Uterus (tissue), 4 donors: ENCODE measurements around the gene CREBL2. TPM values are rescaled to one million over a fixed set of nuclear protein-coding genes. Genes with fewer than 3 reads are reported as not detected.

Experiments
- DNase-seq, 2 donors: peaks; one replicate each; pipeline ENCODE4 v3.0.0-alpha.2; 2019 to 2020
- H3K27ac ChIP-seq, 2 donors: fragments of 200-600 bp; sonication (generic); 1 replicate in 1 of 2; 2 replicates in 1 of 2; pipeline ENCODE4 v1.5.1; 2016 to 2018
- H3K27me3 ChIP-seq, 2 donors: fragments of 200-600 bp; sonication (generic); one replicate each; pipeline ENCODE4 v1.5.1; 2018 to 2019; ENCODE audit warnings: control low read depth in 1 of 2
- H3K36me3 ChIP-seq, 2 donors: fragments of 200-600 bp; sonication (generic); one replicate each; pipeline ENCODE4 v1.5.1; 2019; ENCODE audit warnings: control low read depth in 1 of 2
- H3K4me1 ChIP-seq, 2 donors: fragments of 200-600 bp; sonication (generic); one replicate each; pipeline ENCODE4 v1.5.1; 2018 to 2019; ENCODE audit warnings: control low read depth in 1 of 2
- H3K4me3 ChIP-seq, 2 donors: fragments of 200-600 bp; sonication (generic); 1 replicate in 1 of 2; 2 replicates in 1 of 2; pipeline ENCODE4 v1.5.1; 2018 to 2019; ENCODE audit warnings: mild to moderate bottlenecking in 1 of 2
- H3K9me3 ChIP-seq, 2 donors: fragments of 200-600 bp; sonication (generic); one replicate each; pipeline ENCODE4 v1.5.1; 2019; ENCODE audit warnings: control low read depth in 1 of 2
- CTCF ChIP-seq, 4 experiments: fragments of 200-600 bp in 2 of 4; fragments of 450-650 bp in 2 of 4; sonication (generic) in 2 of 4; IDR thresholded peaks; one replicate each; pipeline ENCODE4 v1.5.1; 2016 to 2019; ENCODE audit warnings: antibody characterized with exemption in 4 of 4, mild to moderate bottlenecking in 2 of 4, moderate library complexity in 1 of 4
- POLR2A ChIP-seq, 2 donors: fragments of 450-650 bp; IDR thresholded peaks; one replicate each; pipeline ENCODE4 v1.6.1; 2016; ENCODE audit warnings: antibody characterized with exemption in 2 of 2, mild to moderate bottlenecking in 1 of 2, moderate library complexity in 1 of 2
- intact Hi-C: fragments of 100-400 bp; cut with DNase I; formaldehyde crosslinking; loops from one replicate; pipeline ENCODE4 v1.15.1; 2023; ENCODE audit warnings: low total_unique reads
- total RNA-seq, 4 donors: library from RNA; depleted of rRNA in 3 of 4; stranded (reverse); fragments of >200 nt in 3 of 4; gene quantifications; one replicate each; pipeline versions ENCODE4 v1.1.0 to v1.2.4, GENCODE V29; 2014 to 2023
- donor health status: DM: yes; HTN: yes; CAD: no.

CREBL2 gene
- total RNA-seq, 4 donors from 2014 or later, result 18.7 to 33.4 (median 28.3) TPM

- intact Hi-C loops, result no loop called here
These were observed 71.5 kb downstream of the CREBL2 start for GRCh38 chr12:12683136-12683697.

GRCh38 chr12:12683725-12684124, 72.0 kb downstream of the CREBL2 start:
- Histone ChIP-seq H3K36me3 (no peaks in the 10 kb centered on the region), H3K4me3 (no peak overlapping the region), H3K9me3 (no peaks in the 10 kb centered on the region), H3K27me3 (no peaks in the 10 kb centered on the region), H3K4me1 (no peaks in the 10 kb centered on the region), H3K27ac (no peak overlapping the region)
- intact Hi-C loops, result no loop called here
- DNase-seq, result no peak
- no peak for TF ChIP-seq CTCF (IDR thresholded peaks at IDR 0.05)
- TF ChIP-seq POLR2A (IDR thresholded peaks at IDR 0.05), result no peak

More at GRCh38 chr12:12683136-12683697, 71.5 kb downstream of the CREBL2 start:
- Histone ChIP-seq H3K27me3 (no peaks in the 10 kb centered on the region), H3K36me3 (no peaks in the 10 kb centered on the region), H3K9me3 (no peaks in the 10 kb centered on the region), H3K4me3 (no peak overlapping the region), H3K27ac (no peak overlapping the region), H3K4me1 (no peaks in the 10 kb centered on the region)
- DNase-seq, result no peak
- no peak for TF ChIP-seq CTCF (IDR thresholded peaks at IDR 0.05)
- TF ChIP-seq POLR2A (IDR thresholded peaks at IDR 0.05), result no peak

- no peak for TF ChIP-seq POLR2A (IDR thresholded peaks at IDR 0.05)
- no peak for TF ChIP-seq CTCF (IDR thresholded peaks at IDR 0.05)
- DNase-seq, result no peak
- intact Hi-C loops, result no loop called here
These were observed 72.9 kb downstream of the CREBL2 start for GRCh38 chr12:12684375-12685106.

GRCh38 chr12:12685305-12685704, 73.6 kb downstream of the CREBL2 start:
- H3K36me3 ChIP-seq, result no peaks in the 10 kb centered on the region
- H3K9me3 ChIP-seq, result no peaks in the 10 kb centered on the region
- no peak overlapping the region for H3K27ac ChIP-seq
- intact Hi-C loops, result no loop called here
- no peaks in the 10 kb centered on the region for H3K27me3 ChIP-seq
- TF ChIP-seq CTCF (IDR thresholded peaks at IDR 0.05) (no peak), POLR2A (IDR thresholded peaks at IDR 0.05) (no peak)
- no peak for DNase-seq
- H3K4me1 ChIP-seq, result no peaks in the 10 kb centered on the region
- no peak overlapping the region for H3K4me3 ChIP-seq

More at GRCh38 chr12:12684375-12685106, 72.9 kb downstream of the CREBL2 start:
- H3K36me3 ChIP-seq, result no peaks in the 10 kb centered on the region
- H3K27me3 ChIP-seq, result no peaks in the 10 kb centered on the region
- no peak overlapping the region for H3K27ac ChIP-seq
- H3K9me3 ChIP-seq, result no peaks in the 10 kb centered on the region
- H3K4me1 ChIP-seq, result no peaks in the 10 kb centered on the region
- no peak overlapping the region for H3K4me3 ChIP-seq

GRCh38 chr12:12686472-12686871, 74.8 kb downstream of the CREBL2 start:
- no peak for TF ChIP-seq POLR2A (IDR thresholded peaks at IDR 0.05)
- no peak for TF ChIP-seq CTCF (IDR thresholded peaks at IDR 0.05)
- intact Hi-C loops, result no loop called here
- H3K27ac ChIP-seq, result no peak overlapping the region
- no peaks in the 10 kb centered on the region for H3K27me3 ChIP-seq
- H3K36me3 ChIP-seq, result no peaks in the 10 kb centered on the region
- H3K9me3 ChIP-seq, result no peaks in the 10 kb centered on the region
- H3K4me3 ChIP-seq, result no peak overlapping the region
- no peaks in the 10 kb centered on the region for H3K4me1 ChIP-seq
- DNase-seq, result no peak
